ENCODE results near the gene PLAAT2. TPM values are rescaled to one million over a fixed set of nuclear protein-coding genes. Genes with fewer than 3 reads are reported as not detected.
"Not testable (repeated sequence)": the region's sequence is repeated elsewhere in the genome, so short reads cannot be mapped to it uniquely, and the experiment has no call there.

PLAAT2 gene
- total and polyA plus RNA-seq, 8 donors, result 0.26 TPM; not detected in 7

GRCh38 chr11:63552921-63553320 is 10.3 kb downstream of the PLAAT2 start:
- no peaks in the 10 kb centered on the region for H3K27me3 ChIP-seq
- intact Hi-C loops (cut with DNase I), result no loop called here
- H3K4me1 ChIP-seq, result no peaks in the 10 kb centered on the region
- H3K4me3 ChIP-seq, result no peak overlapping the region
- H3K9me3 ChIP-seq, result no peaks in the 10 kb centered on the region
- no peak for DNase-seq
- 88 to 93% methylated on average over 7 of the region's 7 CpGs for WGBS, 2 donors
- H3K36me3 ChIP-seq, result no peaks in the 10 kb centered on the region
- TF ChIP-seq CTCF (IDR thresholded peaks at IDR 0.05), result no peak
- no peak for ATAC-seq
- no peak for FAIRE-seq
- no peak overlapping the region for H3K27ac ChIP-seq

GRCh38 chr11:63551889-63552266 is 11.3 kb downstream of the PLAAT2 start:
- TF ChIP-seq CTCF (IDR thresholded peaks at IDR 0.05), result no peak
- Histone ChIP-seq H3K27me3 (no peaks in the 10 kb centered on the region), H3K9me3 (no peaks in the 10 kb centered on the region), H3K36me3 (no peaks in the 10 kb centered on the region), H3K4me1 (no peaks in the 10 kb centered on the region), H3K27ac (no peak overlapping the region), H3K4me3 (no peak overlapping the region)
- FAIRE-seq, result no peak
- intact Hi-C loops (cut with DNase I), result no loop called here
- peak in 1 of 6 donors; percentile 43 for DNase-seq
- WGBS, 2 donors, result 84 to 93% methylated on average over 6 of the region's 6 CpGs
- ATAC-seq, result no peak

GRCh38 chr11:63551091-63551888 is 11.9 kb downstream of the PLAAT2 start:
- no peak for FAIRE-seq
- intact Hi-C loops (cut with DNase I), result no loop called here
- no peaks in the 10 kb centered on the region for H3K9me3 ChIP-seq
- WGBS, 2 donors, result 85 to 89% methylated on average over 27 of the region's 27 CpGs
- no peaks in the 10 kb centered on the region for H3K4me1 ChIP-seq
- no peak overlapping the region for H3K27ac ChIP-seq
- no peak for DNase-seq
- no peak overlapping the region for H3K4me3 ChIP-seq
- H3K27me3 ChIP-seq, result no peaks in the 10 kb centered on the region
- ATAC-seq, result no peak
- H3K36me3 ChIP-seq, result no peaks in the 10 kb centered on the region
- no peak for TF ChIP-seq CTCF (IDR thresholded peaks at IDR 0.05)

- FAIRE-seq; ATAC-seq; H3K4me3 ChIP-seq; H3K9me3 ChIP-seq; H3K36me3 ChIP-seq; H3K27me3 ChIP-seq; intact Hi-C loops (cut with DNase I); H3K4me1 ChIP-seq; H3K27ac ChIP-seq: not testable (repeated sequence)
- peak in 1 of 6 donors; percentile 42 for DNase-seq
- WGBS, 2 donors, result 88 to 91% methylated on average over 29 to 31 of the region's 31 CpGs
Measured at GRCh38 chr11:63550156-63550700, 13.0 kb downstream of the PLAAT2 start.

GRCh38 chr11:63549411-63549810 is 13.8 kb downstream of the PLAAT2 start:
- ATAC-seq, result no peak
- no peaks in the 10 kb centered on the region for H3K27me3 ChIP-seq
- TF ChIP-seq CTCF (IDR thresholded peaks at IDR 0.05), result no peak
- DNase-seq, result no peak
- intact Hi-C loops (cut with DNase I), result no loop called here
- H3K36me3 ChIP-seq, result no peaks in the 10 kb centered on the region
- no peak overlapping the region for H3K4me3 ChIP-seq
- WGBS, 2 donors, result 89 to 96% methylated on average over 4 of the region's 4 CpGs
- FAIRE-seq, result no peak
- H3K27ac ChIP-seq, result no peak overlapping the region
- no peaks in the 10 kb centered on the region for H3K9me3 ChIP-seq
- no peaks in the 10 kb centered on the region for H3K4me1 ChIP-seq
